ENCODE results near the gene MAGEA9B. TPM values are rescaled to one million over a fixed set of nuclear protein-coding genes. Genes with fewer than 3 reads are reported as not detected.
"Not testable (repeated sequence)": the region's sequence is repeated elsewhere in the genome, so short reads cannot be mapped to it uniquely, and the experiment has no call there.

The MAGEA9B gene
- total RNA-seq, 1 experiment from 2014 or later = not detected

DNA sequence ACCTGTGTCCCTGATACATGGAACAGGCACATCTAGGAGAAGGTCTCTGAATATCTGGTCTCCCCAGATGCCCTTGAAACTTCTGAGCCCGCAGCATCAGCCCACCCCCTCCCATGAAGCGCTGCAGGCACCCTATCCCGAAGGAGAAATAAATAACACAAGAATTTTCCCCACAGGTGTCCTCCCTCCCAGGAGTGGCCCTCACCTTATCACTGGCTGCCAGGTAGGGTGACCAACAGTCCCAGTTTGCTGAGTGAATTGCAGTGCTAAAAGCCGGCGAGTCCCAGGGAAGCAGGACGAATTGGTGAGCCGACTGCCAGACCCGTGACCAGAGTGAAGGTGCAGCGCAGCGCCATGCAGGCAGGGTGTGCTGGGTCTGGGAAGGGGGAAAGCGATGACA, 53.3 kb downstream of the MAGEA9B start:
- H3K36me3 ChIP-seq (replicated peaks; ENCODE audit: control insufficient read depth, insufficient read depth, low read length); H3K27me3 ChIP-seq (ENCODE audit: control insufficient read depth, insufficient read depth, low read length); H3K4me3 ChIP-seq (ENCODE audit: insufficient read depth, low read depth, low read length); DNase-seq: not testable (repeated sequence)

DNA sequence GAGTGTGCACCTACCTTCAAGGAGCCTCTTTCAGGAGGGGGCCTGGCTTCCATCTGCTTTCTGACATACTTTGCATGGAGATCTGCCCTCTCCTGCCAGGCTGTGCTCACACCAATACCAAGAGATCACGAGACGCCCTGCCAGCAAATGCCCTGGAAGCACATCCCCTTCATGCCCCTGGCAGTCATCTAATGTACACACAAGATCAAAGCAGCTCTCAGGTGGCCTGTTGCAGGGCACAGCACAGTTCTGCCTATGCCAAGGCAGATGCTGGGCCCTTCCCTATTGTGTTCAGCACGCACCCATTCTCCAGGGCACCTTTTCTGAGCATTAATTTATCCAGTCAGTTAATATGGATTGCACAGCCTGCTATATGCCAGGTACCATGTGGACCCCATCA, 54.4 kb downstream of the MAGEA9B start:
- DNase-seq; H3K4me3 ChIP-seq (ENCODE audit: insufficient read depth, low read depth, low read length); H3K27me3 ChIP-seq (ENCODE audit: control insufficient read depth, insufficient read depth, low read length); H3K36me3 ChIP-seq (replicated peaks; ENCODE audit: control insufficient read depth, insufficient read depth, low read length): not testable (repeated sequence)

Other genes starting within 250 kb of the MAGEA9B start
- 29.0 and 33.7 TPM in 2 replicates for gene IDS, start 82.2 kb downstream of the MAGEA9B start, total RNA-seq (2014; rRNA removed; shearing (Covaris generic))
- 8.2 and 12.1 TPM in 2 replicates for gene EOLA1, start 46.4 kb downstream of the MAGEA9B start, total RNA-seq (2014; rRNA removed; shearing (Covaris generic))
- not detected in 2 replicates for gene HSFX3, start 37.5 kb downstream of the MAGEA9B start, total RNA-seq (2014; rRNA removed; shearing (Covaris generic))
- 1.2 and 1.3 TPM in 2 replicates for gene HSFX2, start 7.9 kb upstream of the MAGEA9B start, total RNA-seq (2014; rRNA removed; shearing (Covaris generic))
- gene TMEM185A, start 44.3 kb upstream of the MAGEA9B start, total RNA-seq (2014; rRNA removed; shearing (Covaris generic)) = 30.7 and 36.1 TPM in 2 replicates
- gene MAGEA11, start 124.6 kb upstream of the MAGEA9B start, total RNA-seq (2014; rRNA removed; shearing (Covaris generic)) = 0.18 and 0.62 TPM in 2 replicates
- 0.11 and 0.76 TPM in 2 replicates for gene HSFX1, start 186.6 kb upstream of the MAGEA9B start, total RNA-seq (2014; rRNA removed; shearing (Covaris generic))
- not detected in 2 replicates for gene MAGEA9, start 194.5 kb upstream of the MAGEA9B start, total RNA-seq (2014; rRNA removed; shearing (Covaris generic))

Data from H7 (cell line).